ENCODE results near the gene CDKL1. TPM values are rescaled to one million over a fixed set of nuclear protein-coding genes. Genes with fewer than 3 reads are reported as not detected.

The CDKL1 gene
- total RNA-seq, 2 experiments from 2014 or later: 2.4 to 2.8 TPM

DNA sequence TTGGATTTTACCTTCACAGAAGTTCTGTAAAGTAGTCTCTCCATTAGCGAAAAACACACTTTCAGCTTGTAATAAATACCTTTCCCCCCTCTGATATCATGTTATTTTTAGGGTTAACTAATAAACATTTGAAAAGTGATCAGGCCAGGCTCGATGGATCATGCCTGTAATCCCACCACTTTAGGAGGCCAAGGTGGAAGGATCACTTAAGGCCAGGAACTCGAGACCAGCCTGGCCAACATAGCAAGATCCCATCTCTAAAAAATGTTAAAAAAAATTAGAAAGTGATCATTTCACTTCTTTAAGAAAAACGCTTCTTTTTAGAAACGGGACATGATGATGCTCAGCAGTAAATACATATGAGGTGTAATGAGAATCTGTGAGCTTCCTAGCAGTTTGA, 2.0 kb downstream of the CDKL1 start:
- no peak overlapping the region for H3K4me3 Mint-ChIP-seq
- H3K27ac ChIP-seq (ENCODE audit: low read depth in 1 of 2, low read length in 2 of 2): no peak overlapping the region
- no peaks in the 10 kb centered on the region for H3K36me3 Mint-ChIP-seq (ENCODE audit: low read depth)
- ChIA-PET CTCF (no interaction called here), POLR2A (no interaction called here)
- no peak overlapping the region for H3K27ac Mint-ChIP-seq
- no peak for DNase-seq
- peaks cover 4% of the 10 kb centered on the region for H3K27me3 Mint-ChIP-seq
- H3K27me3 ChIP-seq (ENCODE audit: control insufficient read depth in 1 of 2, insufficient read depth in 2 of 2, low read length in 2 of 2): no peaks in the 10 kb centered on the region
- intact Hi-C loops (cut with DNase I, micrococcal nuclease): loop anchor here in 1 of 2 experiments (5.0 kb wide), 1 partner anchor 32 kb away; no protein-coding TSS in a partner anchor
- H3K9me3 Mint-ChIP-seq: no peaks in the 10 kb centered on the region
- no peak overlapping the region for H3K4me3 ChIP-seq (ENCODE audit: low read length)
- peaks cover 12% of the 10 kb centered on the region for H3K4me1 Mint-ChIP-seq (ENCODE audit: low read depth)
- no peaks in the 10 kb centered on the region for H3K9me3 ChIP-seq (ENCODE audit: control insufficient read depth in 1 of 2, insufficient read depth in 1 of 2, low read length in 2 of 2)
- H3K4me1 ChIP-seq (ENCODE audit: insufficient read depth, low read length): peaks cover 12% of the 10 kb centered on the region
- ATAC-seq (ENCODE audit: poor library complexity): no peak
- TF ChIP-seq, protein P1, sequence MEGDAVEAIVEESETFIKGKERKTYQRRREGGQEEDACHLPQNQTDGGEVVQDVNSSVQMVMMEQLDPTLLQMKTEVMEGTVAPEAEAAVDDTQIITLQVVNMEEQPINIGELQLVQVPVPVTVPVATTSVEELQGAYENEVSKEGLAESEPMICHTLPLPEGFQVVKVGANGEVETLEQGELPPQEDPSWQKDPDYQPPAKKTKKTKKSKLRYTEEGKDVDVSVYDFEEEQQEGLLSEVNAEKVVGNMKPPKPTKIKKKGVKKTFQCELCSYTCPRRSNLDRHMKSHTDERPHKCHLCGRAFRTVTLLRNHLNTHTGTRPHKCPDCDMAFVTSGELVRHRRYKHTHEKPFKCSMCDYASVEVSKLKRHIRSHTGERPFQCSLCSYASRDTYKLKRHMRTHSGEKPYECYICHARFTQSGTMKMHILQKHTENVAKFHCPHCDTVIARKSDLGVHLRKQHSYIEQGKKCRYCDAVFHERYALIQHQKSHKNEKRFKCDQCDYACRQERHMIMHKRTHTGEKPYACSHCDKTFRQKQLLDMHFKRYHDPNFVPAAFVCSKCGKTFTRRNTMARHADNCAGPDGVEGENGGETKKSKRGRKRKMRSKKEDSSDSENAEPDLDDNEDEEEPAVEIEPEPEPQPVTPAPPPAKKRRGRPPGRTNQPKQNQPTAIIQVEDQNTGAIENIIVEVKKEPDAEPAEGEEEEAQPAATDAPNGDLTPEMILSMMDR (IDR thresholded peaks at IDR 0.05): no peak
- no peaks in the 10 kb centered on the region for H3K36me3 ChIP-seq (ENCODE audit: insufficient read depth, low read length)

DNA sequence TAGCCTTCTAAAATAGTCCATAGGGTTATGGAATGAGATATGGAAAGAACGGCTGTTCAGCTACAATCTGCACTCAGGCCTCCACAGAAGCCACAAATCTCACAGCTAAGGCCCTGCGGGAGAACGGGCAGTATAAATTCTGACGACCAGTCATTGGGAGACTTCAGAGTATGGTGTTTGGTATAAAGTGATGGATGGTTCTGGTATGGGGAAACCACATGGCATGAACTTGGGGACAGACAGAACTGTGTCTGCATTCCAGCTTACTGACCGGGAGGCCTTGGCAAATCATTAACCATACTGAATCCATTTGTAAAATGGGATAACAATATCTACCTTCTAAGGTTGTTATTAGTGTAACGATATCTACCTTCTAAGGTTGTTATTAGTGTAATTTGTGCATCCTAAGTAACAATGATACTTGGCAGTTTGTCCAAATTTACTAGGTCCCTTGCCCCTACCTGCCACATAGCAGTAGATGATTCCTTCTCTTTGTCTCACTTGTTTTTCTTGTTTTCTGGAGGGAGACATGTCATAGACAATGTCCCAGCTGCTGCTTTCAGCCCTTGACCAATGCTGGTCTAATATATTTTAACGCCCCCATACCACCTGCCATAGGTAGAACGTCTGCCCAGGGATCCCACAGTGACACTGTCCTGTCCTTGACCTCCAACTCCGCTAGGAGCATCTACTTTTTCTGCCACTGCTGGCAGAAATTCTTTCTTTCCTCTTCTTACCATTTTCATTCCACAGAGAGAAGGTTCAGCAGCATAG, 6.8 kb downstream of the CDKL1 start:
- Histone ChIP-seq H3K4me1 (ENCODE audit: insufficient read depth, low read length) (no peaks in the 10 kb centered on the region), H3K27me3 (ENCODE audit: control insufficient read depth in 1 of 2, insufficient read depth in 2 of 2, low read length in 2 of 2) (no peaks in the 10 kb centered on the region), H3K4me3 (ENCODE audit: low read length) (no peak overlapping the region), H3K9me3 (ENCODE audit: control insufficient read depth in 1 of 2, insufficient read depth in 1 of 2, low read length in 2 of 2) (no peaks in the 10 kb centered on the region), H3K36me3 (ENCODE audit: insufficient read depth, low read length) (no peaks in the 10 kb centered on the region), H3K27ac (ENCODE audit: low read depth in 1 of 2, low read length in 2 of 2) (no peak overlapping the region)
- CTCF ChIA-PET: no interaction called here
- H3K36me3 Mint-ChIP-seq (ENCODE audit: low read depth): no peaks in the 10 kb centered on the region
- TF ChIP-seq, protein P1 (IDR thresholded peaks at IDR 0.05): no peak
- no peaks in the 10 kb centered on the region for H3K4me1 Mint-ChIP-seq (ENCODE audit: low read depth)
- intact Hi-C loops (cut with DNase I, micrococcal nuclease): no loop called here
- DNase-seq: no peak
- H3K27ac Mint-ChIP-seq: no peak overlapping the region
- no peak for ATAC-seq (ENCODE audit: poor library complexity)
- no peaks in the 10 kb centered on the region for H3K27me3 Mint-ChIP-seq
- POLR2A ChIA-PET: no interaction called here
- no peak overlapping the region for H3K4me3 Mint-ChIP-seq
- no peaks in the 10 kb centered on the region for H3K9me3 Mint-ChIP-seq

DNA sequence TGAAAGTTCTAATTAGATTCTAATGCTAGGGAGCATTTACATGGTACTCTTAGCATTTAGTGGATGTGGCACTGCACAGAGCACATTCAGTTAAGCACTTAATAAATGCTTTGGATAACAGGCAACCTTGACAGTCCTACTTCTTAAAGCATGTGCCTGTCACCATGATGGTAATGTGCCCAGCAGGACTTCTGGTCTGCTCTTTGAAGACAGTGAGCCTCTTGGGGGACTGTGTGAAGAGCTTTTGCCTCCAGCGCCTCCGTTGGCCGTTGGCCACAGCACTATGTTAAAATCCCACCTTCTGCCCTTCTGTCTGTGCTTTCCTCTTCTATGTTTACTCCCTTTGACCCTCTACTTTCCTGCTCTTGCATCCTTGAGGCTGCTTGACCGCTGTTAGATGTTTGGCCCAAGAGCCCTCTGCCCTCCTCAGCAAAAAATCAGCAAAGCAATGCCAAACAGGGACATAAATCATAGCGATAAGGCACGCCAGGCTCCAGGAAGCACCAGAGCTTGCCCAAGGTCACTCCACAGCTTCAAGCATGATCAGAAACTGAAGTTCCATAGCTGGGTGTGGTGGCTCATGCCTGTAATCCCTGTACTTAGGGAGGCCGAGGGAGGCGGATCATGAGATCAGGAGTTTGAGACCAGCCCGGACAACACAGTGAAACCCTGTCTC, 8.3 kb downstream of the CDKL1 start:
- POLR2A ChIA-PET: no interaction called here
- ATAC-seq (ENCODE audit: poor library complexity) (no peak), DNase-seq (no peak)

More for the DNA sequence above, 8.3 kb downstream of the CDKL1 start:
- Histone ChIP-seq H3K9me3 (ENCODE audit: control insufficient read depth in 1 of 2, insufficient read depth in 1 of 2, low read length in 2 of 2) (no peaks in the 10 kb centered on the region), H3K27ac (ENCODE audit: low read depth in 1 of 2, low read length in 2 of 2) (no peak overlapping the region), H3K4me3 (ENCODE audit: low read length) (no peak overlapping the region), H3K36me3 (ENCODE audit: insufficient read depth, low read length) (no peaks in the 10 kb centered on the region), H3K27me3 (ENCODE audit: control insufficient read depth in 1 of 2, insufficient read depth in 2 of 2, low read length in 2 of 2) (no peaks in the 10 kb centered on the region), H3K4me1 (ENCODE audit: insufficient read depth, low read length) (no peaks in the 10 kb centered on the region)
- no peaks in the 10 kb centered on the region for H3K36me3 Mint-ChIP-seq (ENCODE audit: low read depth)
- H3K9me3 Mint-ChIP-seq: no peaks in the 10 kb centered on the region
- intact Hi-C loops (cut with DNase I, micrococcal nuclease): no loop called here
- no peak overlapping the region for H3K27ac Mint-ChIP-seq
- H3K4me1 Mint-ChIP-seq (ENCODE audit: low read depth): no peaks in the 10 kb centered on the region
- TF ChIP-seq, protein P1 (IDR thresholded peaks at IDR 0.05): no peak
- H3K27me3 Mint-ChIP-seq: no peaks in the 10 kb centered on the region
- H3K4me3 Mint-ChIP-seq: no peak overlapping the region
- CTCF ChIA-PET: no interaction called here
